ENCODE data around the gene PGA3. TPM values are rescaled to one million over a fixed set of nuclear protein-coding genes. Genes with fewer than 3 reads are reported as not detected.
"Not testable (repeated sequence)": the region's sequence is repeated elsewhere in the genome, so short reads cannot be mapped to it uniquely, and the experiment has no call there.

PGA3 gene
- total and polyA plus RNA-seq, 9 donors = 0.21 to 1.3 (median 0.87) TPM; not detected in 1

- H3K4me3 ChIP-seq (ENCODE audit: low read length); H3K36me3 ChIP-seq (ENCODE audit: control insufficient read depth, insufficient read depth, low read length); H3K4me1 ChIP-seq (ENCODE audit: control insufficient read depth, insufficient read depth, low read length); H3K9me3 ChIP-seq (replicated peaks; ENCODE audit: control insufficient read depth, low read depth, low read length); H3K27me3 ChIP-seq (ENCODE audit: control insufficient read depth, insufficient read depth, low read length); DNase-seq; H3K27ac ChIP-seq (ENCODE audit: low read length): not testable (repeated sequence)
- no CpG with 5 or more reads among the region's 10 CpGs for WGBS (ENCODE audit: insufficient coverage)
Measured at GRCh38 chr11:61226457-61227137, 23.3 kb downstream of the PGA3 start.

- H3K9me3 ChIP-seq (replicated peaks; ENCODE audit: control insufficient read depth, low read depth, low read length); H3K36me3 ChIP-seq (ENCODE audit: control insufficient read depth, insufficient read depth, low read length); H3K4me3 ChIP-seq (ENCODE audit: low read length); H3K4me1 ChIP-seq (ENCODE audit: control insufficient read depth, insufficient read depth, low read length); H3K27me3 ChIP-seq (ENCODE audit: control insufficient read depth, insufficient read depth, low read length); H3K27ac ChIP-seq (ENCODE audit: low read length); DNase-seq: not testable (repeated sequence)
- WGBS (ENCODE audit: insufficient coverage) = no CpG with 5 or more reads among the region's 6 CpGs
Measured at GRCh38 chr11:61229458-61229857, 26.1 kb downstream of the PGA3 start.

- DNase-seq; H3K27me3 ChIP-seq (ENCODE audit: control insufficient read depth, insufficient read depth, low read length); H3K4me3 ChIP-seq (ENCODE audit: low read length); H3K36me3 ChIP-seq (ENCODE audit: control insufficient read depth, insufficient read depth, low read length); H3K4me1 ChIP-seq (ENCODE audit: control insufficient read depth, insufficient read depth, low read length); H3K27ac ChIP-seq (ENCODE audit: low read length); H3K9me3 ChIP-seq (replicated peaks; ENCODE audit: control insufficient read depth, low read depth, low read length): not testable (repeated sequence)
- no CpG with 5 or more reads among the region's 15 CpGs for WGBS (ENCODE audit: insufficient coverage)
Measured at GRCh38 chr11:61231033-61231432, 27.7 kb downstream of the PGA3 start.

- H3K4me3 ChIP-seq (ENCODE audit: low read length); DNase-seq; H3K9me3 ChIP-seq (replicated peaks; ENCODE audit: control insufficient read depth, low read depth, low read length); H3K4me1 ChIP-seq (ENCODE audit: control insufficient read depth, insufficient read depth, low read length); H3K27ac ChIP-seq (ENCODE audit: low read length); H3K36me3 ChIP-seq (ENCODE audit: control insufficient read depth, insufficient read depth, low read length); H3K27me3 ChIP-seq (ENCODE audit: control insufficient read depth, insufficient read depth, low read length): not testable (repeated sequence)
- WGBS (ENCODE audit: insufficient coverage) = no CpG with 5 or more reads among the region's 5 CpGs
Measured at GRCh38 chr11:61231585-61231984, 28.3 kb downstream of the PGA3 start.

GRCh38 chr11:61232548-61233145, 29.3 kb downstream of the PGA3 start:
- not testable (repeated sequence) for DNase-seq; H3K4me1 ChIP-seq (ENCODE audit: control insufficient read depth, insufficient read depth, low read length); H3K36me3 ChIP-seq (ENCODE audit: control insufficient read depth, insufficient read depth, low read length); H3K9me3 ChIP-seq (replicated peaks; ENCODE audit: control insufficient read depth, low read depth, low read length); H3K27me3 ChIP-seq (ENCODE audit: control insufficient read depth, insufficient read depth, low read length); H3K4me3 ChIP-seq (ENCODE audit: low read length); H3K27ac ChIP-seq (ENCODE audit: low read length)
- WGBS (ENCODE audit: insufficient coverage) = no CpG with 5 or more reads among the region's 3 CpGs

- H3K36me3 ChIP-seq (ENCODE audit: control insufficient read depth, insufficient read depth, low read length); H3K27ac ChIP-seq (ENCODE audit: low read length); DNase-seq; H3K27me3 ChIP-seq (ENCODE audit: control insufficient read depth, insufficient read depth, low read length); H3K4me1 ChIP-seq (ENCODE audit: control insufficient read depth, insufficient read depth, low read length); H3K4me3 ChIP-seq (ENCODE audit: low read length); H3K9me3 ChIP-seq (replicated peaks; ENCODE audit: control insufficient read depth, low read depth, low read length): not testable (repeated sequence)
- WGBS (ENCODE audit: insufficient coverage) = no CpG with 5 or more reads among the region's 4 CpGs
Measured at GRCh38 chr11:61237130-61237529, 33.8 kb downstream of the PGA3 start.

GRCh38 chr11:61240288-61240687, 37.0 kb downstream of the PGA3 start:
- H3K4me3 ChIP-seq (ENCODE audit: low read length); H3K27me3 ChIP-seq (ENCODE audit: control insufficient read depth, insufficient read depth, low read length); H3K36me3 ChIP-seq (ENCODE audit: control insufficient read depth, insufficient read depth, low read length); DNase-seq; H3K27ac ChIP-seq (ENCODE audit: low read length); H3K4me1 ChIP-seq (ENCODE audit: control insufficient read depth, insufficient read depth, low read length); H3K9me3 ChIP-seq (replicated peaks; ENCODE audit: control insufficient read depth, low read depth, low read length): not testable (repeated sequence)
- no CpG with 5 or more reads among the region's 8 CpGs for WGBS (ENCODE audit: insufficient coverage)

GRCh38 chr11:61240875-61241274, 37.6 kb downstream of the PGA3 start, which contains the start of gene PGA5:
PGA5 (plus strand) TSS chr11:61241175; CDS start chr11:61241227, 52 bp downstream.
- no CpG with 5 or more reads among the region's 8 CpGs for WGBS (ENCODE audit: insufficient coverage)
- not testable (repeated sequence) for H3K4me1 ChIP-seq (ENCODE audit: control insufficient read depth, insufficient read depth, low read length); DNase-seq; H3K27ac ChIP-seq (ENCODE audit: low read length); H3K27me3 ChIP-seq (ENCODE audit: control insufficient read depth, insufficient read depth, low read length); H3K36me3 ChIP-seq (ENCODE audit: control insufficient read depth, insufficient read depth, low read length); H3K4me3 ChIP-seq (ENCODE audit: low read length); H3K9me3 ChIP-seq (replicated peaks; ENCODE audit: control insufficient read depth, low read depth, low read length)

- WGBS (ENCODE audit: insufficient coverage) = no CpG with 5 or more reads among the region's 5 CpGs
- DNase-seq; H3K36me3 ChIP-seq (ENCODE audit: control insufficient read depth, insufficient read depth, low read length); H3K27ac ChIP-seq (ENCODE audit: low read length); H3K4me1 ChIP-seq (ENCODE audit: control insufficient read depth, insufficient read depth, low read length); H3K27me3 ChIP-seq (ENCODE audit: control insufficient read depth, insufficient read depth, low read length); H3K4me3 ChIP-seq (ENCODE audit: low read length); H3K9me3 ChIP-seq (replicated peaks; ENCODE audit: control insufficient read depth, low read depth, low read length): not testable (repeated sequence)
Measured at GRCh38 chr11:61241526-61241925, 38.2 kb downstream of the PGA3 start.

- H3K9me3 ChIP-seq (replicated peaks; ENCODE audit: control insufficient read depth, low read depth, low read length); H3K36me3 ChIP-seq (ENCODE audit: control insufficient read depth, insufficient read depth, low read length); H3K27me3 ChIP-seq (ENCODE audit: control insufficient read depth, insufficient read depth, low read length); H3K4me3 ChIP-seq (ENCODE audit: low read length); DNase-seq; H3K4me1 ChIP-seq (ENCODE audit: control insufficient read depth, insufficient read depth, low read length); H3K27ac ChIP-seq (ENCODE audit: low read length): not testable (repeated sequence)
- WGBS (ENCODE audit: insufficient coverage) = no CpG with 5 or more reads among the region's 10 CpGs
Measured at GRCh38 chr11:61245284-61245964, 42.1 kb downstream of the PGA3 start.
